PC-9 (cell line): ENCODE results near the gene SPINK4.

ENCODE experiments used
- EZH2 ChIP-seq: fragments of 200-600 bp; sonication (generic); IDR thresholded peaks from 2 replicates; pipeline ENCODE4 v1.8.0; 2017; ENCODE audit warnings: antibody characterized with exemption, low read depth
- TF ChIP-seq, protein P1 (sequence below): fragments of 200-600 bp; sonication (generic); conservative IDR thresholded peaks from 2 replicates; pipeline ENCODE4 v1.6.1; 2017; ENCODE audit warnings: mixed run types, antibody characterized with exemption, mild to moderate bottlenecking, moderate library complexity

DNA sequence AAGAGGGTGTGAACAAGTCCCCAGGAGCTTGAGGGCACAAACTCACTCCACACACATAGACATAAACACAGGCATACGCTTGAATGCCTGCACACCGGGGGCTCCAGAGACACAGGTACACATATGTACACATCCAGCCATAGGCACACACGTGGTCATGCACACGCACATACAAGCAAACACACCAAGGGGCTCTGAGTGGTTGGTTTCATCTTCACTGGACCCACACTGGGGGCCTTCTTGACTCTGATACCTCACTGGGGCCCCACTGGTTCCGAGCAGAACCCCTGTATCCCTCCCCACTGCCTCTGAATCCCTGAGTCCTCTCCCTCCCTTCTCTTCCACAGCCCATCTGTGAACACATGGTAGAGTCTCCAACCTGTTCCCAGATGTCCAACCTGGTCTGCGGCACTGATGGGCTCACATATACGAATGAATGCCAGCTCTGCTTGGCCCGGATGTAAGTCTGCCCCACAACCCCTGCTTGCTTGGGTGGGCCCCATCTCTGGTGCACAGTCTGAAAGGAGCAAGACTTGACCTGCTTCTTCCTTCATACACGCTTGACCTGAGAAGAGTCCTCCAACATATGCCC lies 6.4 kb downstream of the SPINK4 start:
- TF ChIP-seq, protein P1, sequence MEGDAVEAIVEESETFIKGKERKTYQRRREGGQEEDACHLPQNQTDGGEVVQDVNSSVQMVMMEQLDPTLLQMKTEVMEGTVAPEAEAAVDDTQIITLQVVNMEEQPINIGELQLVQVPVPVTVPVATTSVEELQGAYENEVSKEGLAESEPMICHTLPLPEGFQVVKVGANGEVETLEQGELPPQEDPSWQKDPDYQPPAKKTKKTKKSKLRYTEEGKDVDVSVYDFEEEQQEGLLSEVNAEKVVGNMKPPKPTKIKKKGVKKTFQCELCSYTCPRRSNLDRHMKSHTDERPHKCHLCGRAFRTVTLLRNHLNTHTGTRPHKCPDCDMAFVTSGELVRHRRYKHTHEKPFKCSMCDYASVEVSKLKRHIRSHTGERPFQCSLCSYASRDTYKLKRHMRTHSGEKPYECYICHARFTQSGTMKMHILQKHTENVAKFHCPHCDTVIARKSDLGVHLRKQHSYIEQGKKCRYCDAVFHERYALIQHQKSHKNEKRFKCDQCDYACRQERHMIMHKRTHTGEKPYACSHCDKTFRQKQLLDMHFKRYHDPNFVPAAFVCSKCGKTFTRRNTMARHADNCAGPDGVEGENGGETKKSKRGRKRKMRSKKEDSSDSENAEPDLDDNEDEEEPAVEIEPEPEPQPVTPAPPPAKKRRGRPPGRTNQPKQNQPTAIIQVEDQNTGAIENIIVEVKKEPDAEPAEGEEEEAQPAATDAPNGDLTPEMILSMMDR: no peak
- TF ChIP-seq EZH2: no peak
